GM18867 (cell line): ENCODE results near the gene HES6.

ENCODE experiments used
- ATAC-seq: cut with Tn5 transposase; IDR thresholded peaks from one replicate; pipeline ENCODE4 v1.9.1; 2021; ENCODE audit warnings: mild to moderate bottlenecking, moderate library complexity; ENCODE audit not compliant: unreplicated experiment

The HES6 gene

GRCh38 chr2:238239863-238240756 is at the start of gene HES6:
Gene HES6 (minus strand): TSS chr2:238240038. CDS start chr2:238239905, 133 bp downstream.
- ATAC-seq: peak; percentile 87

GRCh38 chr2:238289574-238289973 is 49.7 kb upstream of the HES6 start:
- no peak for ATAC-seq

GRCh38 chr2:238288650-238289573 is 49.1 kb upstream of the HES6 start:
- peak; percentile 87 for ATAC-seq

- peak; percentile 33 for ATAC-seq
Observed at GRCh38 chr2:238287737-238288649, 48.2 kb upstream of the HES6 start, which contains the start of gene PER2. Gene PER2 (minus strand): TSS chr2:238288610. CDS start chr2:238277936, 10,674 bp downstream.

- ATAC-seq: no peak
Observed at GRCh38 chr2:238286987-238287736, 47.3 kb upstream of the HES6 start.

GRCh38 chr2:238286551-238286950 is 46.7 kb upstream of the HES6 start:
- no peak for ATAC-seq

GRCh38 chr2:238286095-238286494 is 46.3 kb upstream of the HES6 start:
- no peak for ATAC-seq

GRCh38 chr2:238285653-238286082 is 45.8 kb upstream of the HES6 start:
- no peak for ATAC-seq

GRCh38 chr2:238284802-238285515 is 45.1 kb upstream of the HES6 start:
- no peak for ATAC-seq

GRCh38 chr2:238282861-238283738 is 43.3 kb upstream of the HES6 start:
- ATAC-seq: no peak

- no peak for ATAC-seq
Observed at GRCh38 chr2:238281826-238282480, 42.1 kb upstream of the HES6 start.

GRCh38 chr2:238280083-238280825 is 40.4 kb upstream of the HES6 start:
- no peak for ATAC-seq

GRCh38 chr2:238279324-238279682 is 39.5 kb upstream of the HES6 start:
- ATAC-seq: no peak

- no peak for ATAC-seq
Observed at GRCh38 chr2:238278626-238279323, 38.9 kb upstream of the HES6 start.

- no peak for ATAC-seq
Observed at GRCh38 chr2:238277695-238278094, 37.9 kb upstream of the HES6 start.

GRCh38 chr2:238274152-238274865 is 34.5 kb upstream of the HES6 start:
- ATAC-seq: no peak
